Duodenal mucosa (tissue), 2 donors: Measurements from ENCODE around the gene PCP2.

ENCODE experiments used
- H3K27ac ChIP-seq: one replicate; pipeline ENCODE4 v1.7.0; 2013; ENCODE audit warnings: low read depth, low read length
- H3K27me3 ChIP-seq, 2 donors: one replicate each; pipeline ENCODE4 v1.7.0; 2013; ENCODE audit warnings: low read length in 2 of 2, control low read depth in 1 of 2; ENCODE audit not compliant: insufficient read depth in 2 of 2, control insufficient read depth in 1 of 2
- H3K36me3 ChIP-seq, 2 donors: one replicate each; pipeline ENCODE4 v1.7.0; 2013; ENCODE audit warnings: low read length in 2 of 2, control low read depth in 1 of 2; ENCODE audit not compliant: insufficient read depth in 2 of 2, control insufficient read depth in 1 of 2
- H3K4me1 ChIP-seq, 2 donors: one replicate each; pipeline ENCODE4 v1.7.0; 2013; ENCODE audit warnings: low read length in 2 of 2, control low read depth in 1 of 2; ENCODE audit not compliant: insufficient read depth in 2 of 2, control insufficient read depth in 1 of 2
- H3K4me3 ChIP-seq, 2 donors: one replicate each; pipeline ENCODE4 v1.7.0; 2013; ENCODE audit warnings: low read length in 2 of 2, low read depth in 1 of 2
- H3K9ac ChIP-seq, 2 donors: one replicate each; pipeline ENCODE4 v1.7.0; 2013; ENCODE audit warnings: low read length in 2 of 2, low read depth in 1 of 2
- H3K9me3 ChIP-seq, 2 donors: one replicate each; pipeline ENCODE4 v1.7.0; 2013; ENCODE audit warnings: low read length in 2 of 2, control low read depth in 1 of 2; ENCODE audit not compliant: control insufficient read depth in 1 of 2

The PCP2 gene

DNA sequence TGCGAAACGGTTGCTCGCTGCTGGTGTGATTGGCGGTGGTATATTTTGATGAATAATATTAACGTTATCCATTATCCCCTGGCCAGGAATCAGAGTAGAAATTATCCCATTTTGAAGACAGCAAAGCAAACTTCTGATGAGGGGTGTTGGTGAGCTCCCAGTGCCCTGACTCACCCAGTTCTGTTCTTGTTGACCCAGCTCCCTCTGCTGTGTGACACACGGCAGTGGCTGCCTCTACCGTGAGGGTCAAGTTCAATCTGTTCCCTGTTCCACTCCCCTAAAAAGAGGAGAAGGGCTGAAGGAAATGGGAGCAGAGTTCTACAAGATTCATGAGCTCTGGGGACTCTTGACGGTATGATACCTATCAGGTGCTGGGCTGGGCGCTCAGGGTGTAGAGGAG lies 35.8 kb downstream of the PCP2 start:
- no peak overlapping the region for H3K9ac ChIP-seq
- H3K27ac ChIP-seq = no peak overlapping the region
- H3K4me3 ChIP-seq = no peak overlapping the region
- peaks cover 3% of the 10 kb centered on the region in 2 donors for H3K27me3 ChIP-seq
- H3K36me3 ChIP-seq = no peaks in the 10 kb centered on the region
- peaks cover 4 to 8% of the 10 kb centered on the region in 2 donors for H3K4me1 ChIP-seq
- no peaks in the 10 kb centered on the region for H3K9me3 ChIP-seq

DNA sequence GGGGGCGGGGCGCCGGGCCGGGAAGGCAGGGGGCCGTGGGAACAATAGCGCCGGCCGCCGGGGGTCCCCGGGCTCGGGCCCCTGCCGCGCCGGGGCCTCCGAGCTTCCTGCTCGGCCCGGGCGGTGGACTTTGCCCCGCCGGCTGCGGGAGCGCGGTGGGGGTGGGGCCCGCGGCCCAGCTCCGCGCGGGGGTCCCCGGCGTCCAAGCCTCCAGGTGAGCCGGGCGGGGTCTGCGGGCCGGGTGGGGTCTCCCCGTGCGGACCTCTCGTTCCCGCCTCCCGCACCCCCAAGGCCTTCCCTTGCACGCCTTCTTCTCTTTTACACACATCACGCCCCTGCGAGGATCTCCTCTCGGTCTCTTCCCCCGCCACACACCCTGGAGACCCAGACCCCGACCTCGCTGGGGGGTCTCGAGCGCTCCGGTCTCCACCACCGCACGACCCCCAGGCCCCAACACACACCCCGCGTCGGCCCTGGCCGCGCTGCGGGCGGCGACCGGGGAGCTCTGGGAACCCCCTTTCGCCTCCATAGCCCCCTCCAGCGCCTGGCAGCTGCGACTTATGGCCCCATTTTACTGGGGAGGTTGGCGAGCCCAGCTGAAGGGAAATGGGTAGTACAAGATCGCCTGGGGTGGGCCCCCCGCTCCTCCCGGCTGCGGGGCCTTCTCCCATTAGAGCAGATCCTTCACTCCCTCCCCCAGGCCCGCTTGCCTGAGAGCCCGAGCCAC lies 37.1 kb downstream of the PCP2 start:
- H3K27ac ChIP-seq = no peak overlapping the region
- H3K9me3 ChIP-seq = no peaks in the 10 kb centered on the region
- peak overlapping the region; percentile 71 for H3K4me3 ChIP-seq
- no peaks in the 10 kb centered on the region for H3K36me3 ChIP-seq
- peak overlapping the region; percentile 57 to 66 for H3K9ac ChIP-seq
- peaks cover 4 to 8% of the 10 kb centered on the region in 2 donors for H3K4me1 ChIP-seq
- peaks cover 3% of the 10 kb centered on the region in 2 donors for H3K27me3 ChIP-seq

DNA sequence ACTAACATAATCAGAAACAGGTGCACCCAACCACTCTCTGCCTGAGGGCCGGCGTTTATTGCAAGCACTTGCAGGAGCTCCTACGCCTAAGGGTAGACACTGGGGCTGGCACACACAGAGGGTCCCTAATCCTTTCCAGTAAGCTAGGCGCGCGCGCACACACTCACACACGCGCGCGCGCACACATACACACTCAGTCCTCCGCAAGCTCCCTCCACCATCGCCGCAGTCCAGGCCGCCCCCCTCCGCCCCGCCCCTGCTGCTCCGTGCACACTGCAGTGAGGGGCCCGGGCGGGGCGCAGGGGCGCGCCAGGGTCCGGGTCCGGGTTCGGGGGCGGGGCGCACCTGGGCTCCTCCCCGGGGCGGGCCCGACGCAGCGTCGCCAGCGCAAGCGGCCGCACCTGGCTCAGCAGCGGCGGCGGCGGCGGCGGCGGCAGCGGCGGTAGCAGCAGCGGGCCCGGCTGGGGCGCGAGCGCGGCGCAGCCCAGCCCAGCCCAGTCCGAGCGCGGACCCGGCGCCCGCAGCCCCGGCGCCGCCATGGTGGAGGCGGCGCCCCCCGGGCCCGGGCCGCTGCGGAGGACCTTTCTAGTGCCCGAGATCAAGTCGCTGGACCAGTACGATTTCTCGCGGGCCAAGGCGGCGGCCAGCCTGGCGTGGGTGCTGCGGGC lies 37.9 kb downstream of the PCP2 start, which contains the start of gene CAMSAP3:
Gene CAMSAP3 (plus strand): TSS at position 398 of the 668 bp plus-strand sequence. CDS start 140 bp downstream, at position 538.
- H3K4me3 ChIP-seq = peak within 1 kb of the TSS; percentile 71
- H3K4me1 ChIP-seq = peaks cover 4 to 8% of the 10 kb centered on the region in 2 donors
- H3K36me3 ChIP-seq = no peaks in the 10 kb centered on the region
- H3K27me3 ChIP-seq = peaks cover 3% of the 10 kb centered on the region in 2 donors
- peak within 1 kb of the TSS; percentile 57 to 66 for H3K9ac ChIP-seq
- H3K27ac ChIP-seq = no peak within 1 kb of the TSS
- no peaks in the 10 kb centered on the region for H3K9me3 ChIP-seq

DNA sequence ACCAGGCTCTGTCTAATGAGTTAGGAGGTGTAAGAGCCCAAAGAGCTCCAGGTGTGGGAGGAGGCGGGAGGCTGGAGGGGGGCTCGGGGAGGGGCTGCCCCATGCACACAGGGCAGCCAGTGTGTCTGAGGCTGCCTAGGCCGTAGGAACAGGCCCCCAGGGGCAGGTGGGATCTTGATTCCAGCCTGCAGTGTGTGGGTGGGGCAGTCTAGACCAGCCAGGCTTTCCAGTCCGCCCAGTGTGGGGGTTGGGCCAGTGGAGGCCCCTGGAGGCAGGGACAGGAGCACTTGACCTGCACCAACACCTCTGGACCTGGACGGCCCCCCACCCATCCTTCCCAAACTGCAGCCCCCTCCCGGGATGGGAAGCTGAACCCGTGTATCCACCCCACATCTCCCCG lies 43.3 kb downstream of the PCP2 start:
- Histone ChIP-seq H3K27me3 (peaks cover 0 to 2% of the 10 kb centered on the region in 2 donors), H3K9me3 (no peaks in the 10 kb centered on the region), H3K27ac (no peak overlapping the region), H3K4me3 (no peak overlapping the region), H3K4me1 (peaks cover 0 to 6% of the 10 kb centered on the region in 2 donors), H3K9ac (no peak overlapping the region), H3K36me3 (no peaks in the 10 kb centered on the region)

- Histone ChIP-seq H3K4me3 (no peak overlapping the region), H3K9me3 (no peaks in the 10 kb centered on the region), H3K27ac (no peak overlapping the region), H3K4me1 (peaks cover 0 to 6% of the 10 kb centered on the region in 2 donors), H3K36me3 (no peaks in the 10 kb centered on the region), H3K9ac (no peak overlapping the region), H3K27me3 (no peaks in the 10 kb centered on the region)
These were observed 43.7 kb downstream of the PCP2 start for GRCh38 chr19:7589822-7590221.

GRCh38 chr19:7582446-7582845 lies 51.1 kb downstream of the PCP2 start:
- Histone ChIP-seq H3K27ac (no peak overlapping the region), H3K36me3 (no peaks in the 10 kb centered on the region), H3K9me3 (no peaks in the 10 kb centered on the region), H3K4me1 (no peaks in the 10 kb centered on the region), H3K4me3 (no peak overlapping the region), H3K9ac (no peak overlapping the region), H3K27me3 (peaks cover 0 to 2% of the 10 kb centered on the region in 2 donors)
